ENCODE results near the gene MAPK10. TPM values are rescaled to one million over a fixed set of nuclear protein-coding genes. Genes with fewer than 3 reads are reported as not detected.

MAPK10 gene
- total and polyA plus RNA-seq, 10 of the 15 experiments (the other 5 are each of a cell fraction or from before 2014, with no cell fraction given), result 1.1 to 4.2 (median 2.4) TPM

DNA sequence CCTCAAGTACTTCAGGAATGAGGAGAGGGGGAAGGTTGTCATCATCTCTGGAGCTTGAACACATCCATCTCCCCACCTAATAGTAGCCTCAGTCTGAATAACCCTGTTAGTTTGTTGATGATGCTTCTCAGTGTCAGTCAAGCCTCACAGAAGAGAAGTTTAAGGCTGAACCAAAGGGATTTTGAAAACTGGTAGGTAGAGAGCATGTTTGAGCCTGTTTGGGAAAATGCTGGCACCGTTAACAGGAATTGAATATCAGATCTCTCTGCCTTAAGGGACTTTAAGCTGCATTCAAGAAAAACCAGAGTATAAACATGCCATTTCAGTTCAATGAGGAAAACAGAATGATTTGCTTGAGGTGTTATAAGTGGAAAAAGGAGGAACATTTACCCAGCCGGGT lies 73.1 kb downstream of the MAPK10 start:
- Histone ChIP-seq H3K4me2 (ENCODE audit: control insufficient read depth, insufficient read depth) (no peak overlapping the region), H4K20me1 (ENCODE audit: control insufficient read depth, insufficient read depth) (no peaks in the 10 kb centered on the region), H3K9me3 (replicated peaks; ENCODE audit: control insufficient read depth, insufficient read depth, low read length) (no peaks in the 10 kb centered on the region), H3K9ac (ENCODE audit: control insufficient read depth, insufficient read depth, low read length) (no peak overlapping the region), H3K27me3 (replicated peaks in 1 of 2; ENCODE audit: control insufficient read depth in 2 of 2, insufficient read depth in 2 of 2, low read length in 1 of 2) (no peaks in the 10 kb centered on the region), H3K27ac (ENCODE audit: control insufficient read depth, insufficient read depth) (no peak overlapping the region), H3K36me3 (ENCODE audit: control insufficient read depth in 2 of 2, insufficient read depth in 2 of 2, low read length in 1 of 2) (no peaks in the 10 kb centered on the region), H3K79me2 (ENCODE audit: control insufficient read depth, insufficient read depth, low read length) (no peaks in the 10 kb centered on the region), H3K4me3 (no peak overlapping the region), H2AFZ (ENCODE audit: control insufficient read depth, low read depth, low read length) (no peak overlapping the region), H3K4me1 (ENCODE audit: control insufficient read depth, insufficient read depth, low read length) (no peaks in the 10 kb centered on the region)
- in situ Hi-C loops (cut with MboI) (no loop called here), intact Hi-C loops (cut with micrococcal nuclease; ENCODE audit: unreplicated experiment) (no loop called here)
- POLR2A ChIA-PET, result no interaction called here
- no peak for ATAC-seq
- SMC1A ChIA-PET (ENCODE audit: uncharacterized antibody, unreplicated experiment), result no interaction called here
- RAD21 ChIA-PET (ENCODE audit: unreplicated experiment), result no interaction called here
- no peak for DNase-seq (ENCODE audit: low read depth, low spot score)
- no peak for FAIRE-seq
- BruUV-seq (replicated peaks), result no TSS peak
- 25% methylated on average over 2 of the region's 2 CpGs for WGBS (ENCODE audit: insufficient coverage, insufficient replicate concordance, low lambda C conversion rate, missing lambda C conversion rate)
- CTCF ChIA-PET, result no interaction called here
- no peak for TF ChIP-seq SRF (IDR thresholded peaks at IDR 0.05; ENCODE audit: low read depth in 2 of 2, low read length in 2 of 2)
- TF ChIP-seq, protein P1, sequence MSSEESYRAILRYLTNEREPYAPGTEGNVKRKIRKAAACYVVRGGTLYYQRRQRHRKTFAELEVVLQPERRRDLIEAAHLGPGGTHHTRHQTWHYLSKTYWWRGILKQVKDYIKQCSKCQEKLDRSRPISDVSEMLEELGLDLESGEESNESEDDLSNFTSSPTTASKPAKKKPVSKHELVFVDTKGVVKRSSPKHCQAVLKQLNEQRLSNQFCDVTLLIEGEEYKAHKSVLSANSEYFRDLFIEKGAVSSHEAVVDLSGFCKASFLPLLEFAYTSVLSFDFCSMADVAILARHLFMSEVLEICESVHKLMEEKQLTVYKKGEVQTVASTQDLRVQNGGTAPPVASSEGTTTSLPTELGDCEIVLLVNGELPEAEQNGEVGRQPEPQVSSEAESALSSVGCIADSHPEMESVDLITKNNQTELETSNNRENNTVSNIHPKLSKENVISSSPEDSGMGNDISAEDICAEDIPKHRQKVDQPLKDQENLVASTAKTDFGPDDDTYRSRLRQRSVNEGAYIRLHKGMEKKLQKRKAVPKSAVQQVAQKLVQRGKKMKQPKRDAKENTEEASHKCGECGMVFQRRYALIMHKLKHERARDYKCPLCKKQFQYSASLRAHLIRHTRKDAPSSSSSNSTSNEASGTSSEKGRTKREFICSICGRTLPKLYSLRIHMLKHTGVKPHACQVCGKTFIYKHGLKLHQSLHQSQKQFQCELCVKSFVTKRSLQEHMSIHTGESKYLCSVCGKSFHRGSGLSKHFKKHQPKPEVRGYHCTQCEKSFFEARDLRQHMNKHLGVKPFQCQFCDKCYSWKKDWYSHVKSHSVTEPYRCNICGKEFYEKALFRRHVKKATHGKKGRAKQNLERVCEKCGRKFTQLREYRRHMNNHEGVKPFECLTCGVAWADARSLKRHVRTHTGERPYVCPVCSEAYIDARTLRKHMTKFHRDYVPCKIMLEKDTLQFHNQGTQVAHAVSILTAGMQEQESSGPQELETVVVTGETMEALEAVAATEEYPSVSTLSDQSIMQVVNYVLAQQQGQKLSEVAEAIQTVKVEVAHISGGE (CRISPR knock-in tag; IDR thresholded peaks at IDR 0.05), result no peak
- TF ChIP-seq, protein P2, sequence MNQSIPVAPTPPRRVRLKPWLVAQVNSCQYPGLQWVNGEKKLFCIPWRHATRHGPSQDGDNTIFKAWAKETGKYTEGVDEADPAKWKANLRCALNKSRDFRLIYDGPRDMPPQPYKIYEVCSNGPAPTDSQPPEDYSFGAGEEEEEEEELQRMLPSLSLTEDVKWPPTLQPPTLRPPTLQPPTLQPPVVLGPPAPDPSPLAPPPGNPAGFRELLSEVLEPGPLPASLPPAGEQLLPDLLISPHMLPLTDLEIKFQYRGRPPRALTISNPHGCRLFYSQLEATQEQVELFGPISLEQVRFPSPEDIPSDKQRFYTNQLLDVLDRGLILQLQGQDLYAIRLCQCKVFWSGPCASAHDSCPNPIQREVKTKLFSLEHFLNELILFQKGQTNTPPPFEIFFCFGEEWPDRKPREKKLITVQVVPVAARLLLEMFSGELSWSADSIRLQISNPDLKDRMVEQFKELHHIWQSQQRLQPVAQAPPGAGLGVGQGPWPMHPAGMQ (IDR thresholded peaks at IDR 0.05; ENCODE audit: borderline replicate concordance), result no peak
- no peak for TF ChIP-seq SIX5 (IDR thresholded peaks at IDR 0.05; ENCODE audit: low read depth, low read length, severe bottlenecking)
- TF ChIP-seq MTA2 (IDR thresholded peaks at IDR 0.05; ENCODE audit: low read depth), result no peak
- no peak for TF ChIP-seq CBFB (IDR thresholded peaks at IDR 0.05; ENCODE audit: low read depth)
- TF ChIP-seq HCFC1 (IDR thresholded peaks at IDR 0.05; ENCODE audit: low read length), result no peak
- no peak for TF ChIP-seq BRCA1 (IDR thresholded peaks at IDR 0.05; ENCODE audit: low read depth, low read length)
- no peak for TF ChIP-seq ZBTB4 (CRISPR knock-in tag; IDR thresholded peaks at IDR 0.05)
- TF ChIP-seq ZNF274 (IDR thresholded peaks at IDR 0.05; ENCODE audit: insufficient read depth, insufficient read length), result no peak
- TF ChIP-seq, protein P3, sequence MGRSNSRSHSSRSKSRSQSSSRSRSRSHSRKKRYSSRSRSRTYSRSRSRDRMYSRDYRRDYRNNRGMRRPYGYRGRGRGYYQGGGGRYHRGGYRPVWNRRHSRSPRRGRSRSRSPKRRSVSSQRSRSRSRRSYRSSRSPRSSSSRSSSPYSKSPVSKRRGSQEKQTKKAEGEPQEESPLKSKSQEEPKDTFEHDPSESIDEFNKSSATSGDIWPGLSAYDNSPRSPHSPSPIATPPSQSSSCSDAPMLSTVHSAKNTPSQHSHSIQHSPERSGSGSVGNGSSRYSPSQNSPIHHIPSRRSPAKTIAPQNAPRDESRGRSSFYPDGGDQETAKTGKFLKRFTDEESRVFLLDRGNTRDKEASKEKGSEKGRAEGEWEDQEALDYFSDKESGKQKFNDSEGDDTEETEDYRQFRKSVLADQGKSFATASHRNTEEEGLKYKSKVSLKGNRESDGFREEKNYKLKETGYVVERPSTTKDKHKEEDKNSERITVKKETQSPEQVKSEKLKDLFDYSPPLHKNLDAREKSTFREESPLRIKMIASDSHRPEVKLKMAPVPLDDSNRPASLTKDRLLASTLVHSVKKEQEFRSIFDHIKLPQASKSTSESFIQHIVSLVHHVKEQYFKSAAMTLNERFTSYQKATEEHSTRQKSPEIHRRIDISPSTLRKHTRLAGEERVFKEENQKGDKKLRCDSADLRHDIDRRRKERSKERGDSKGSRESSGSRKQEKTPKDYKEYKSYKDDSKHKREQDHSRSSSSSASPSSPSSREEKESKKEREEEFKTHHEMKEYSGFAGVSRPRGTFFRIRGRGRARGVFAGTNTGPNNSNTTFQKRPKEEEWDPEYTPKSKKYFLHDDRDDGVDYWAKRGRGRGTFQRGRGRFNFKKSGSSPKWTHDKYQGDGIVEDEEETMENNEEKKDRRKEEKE (IDR thresholded peaks at IDR 0.05), result no peak
- no peak for TF ChIP-seq NR2F1 (conservative IDR thresholded peaks at IDR 0.05)
- TF ChIP-seq, protein P4, sequence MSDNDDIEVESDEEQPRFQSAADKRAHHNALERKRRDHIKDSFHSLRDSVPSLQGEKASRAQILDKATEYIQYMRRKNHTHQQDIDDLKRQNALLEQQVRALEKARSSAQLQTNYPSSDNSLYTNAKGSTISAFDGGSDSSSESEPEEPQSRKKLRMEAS (IDR thresholded peaks at IDR 0.05; ENCODE audit: low read depth, low read length), result no peak
- no peak for TF ChIP-seq TCF3 (IDR thresholded peaks at IDR 0.05; ENCODE audit: borderline replicate concordance, insufficient read depth, low read depth, low read length)

Data from GM12878 (cell line).